GM21825 (cell line): Measurements from ENCODE around the gene NCKAP5.
"Not testable (repeated sequence)": the region's sequence is repeated elsewhere in the genome, so short reads cannot be mapped to it uniquely, and the experiment has no call there.

ENCODE experiments used
- ATAC-seq: cut with Tn5 transposase; IDR thresholded peaks from one replicate; pipeline ENCODE4 v1.9.1; 2021; ENCODE audit warnings: mild to moderate bottlenecking, moderate library complexity; ENCODE audit not compliant: unreplicated experiment

The NCKAP5 gene

GRCh38 chr2:132701810-132702209 is 866.5 kb downstream of the NCKAP5 start:
- ATAC-seq, result no peak

GRCh38 chr2:132699802-132700201 is 868.5 kb downstream of the NCKAP5 start:
- not testable (repeated sequence) for ATAC-seq

- not testable (repeated sequence) for ATAC-seq
These were observed 869.9 kb downstream of the NCKAP5 start for GRCh38 chr2:132698347-132698746.

- ATAC-seq, result no peak
These were observed 870.6 kb downstream of the NCKAP5 start for GRCh38 chr2:132697556-132698205.

GRCh38 chr2:132692816-132693215 is 875.4 kb downstream of the NCKAP5 start:
- no peak for ATAC-seq

- no peak for ATAC-seq
These were observed 876.7 kb downstream of the NCKAP5 start for GRCh38 chr2:132691556-132691955.

- no peak for ATAC-seq
These were observed 877.5 kb downstream of the NCKAP5 start for GRCh38 chr2:132690664-132691303.

- no peak for ATAC-seq
These were observed 886.5 kb downstream of the NCKAP5 start for GRCh38 chr2:132681766-132682165.

- ATAC-seq, result no peak
These were observed 887.7 kb downstream of the NCKAP5 start for GRCh38 chr2:132680544-132680943.

GRCh38 chr2:132678483-132678882 is 889.8 kb downstream of the NCKAP5 start:
- ATAC-seq, result no peak

- ATAC-seq, result no peak
These were observed 890.6 kb downstream of the NCKAP5 start for GRCh38 chr2:132677661-132678060.

GRCh38 chr2:132676999-132677398 is 891.3 kb downstream of the NCKAP5 start:
- ATAC-seq, result no peak

GRCh38 chr2:132671151-132671835 is 897.0 kb downstream of the NCKAP5 start:
- ATAC-seq, result no peak

GRCh38 chr2:132670496-132671150 is 897.6 kb downstream of the NCKAP5 start:
- ATAC-seq, result no peak

GRCh38 chr2:132669908-132670495 is 898.3 kb downstream of the NCKAP5 start, which contains the start of gene LYPD1:
LYPD1 (minus strand) TSS chr2:132670205; CDS start chr2:132669932, 273 bp downstream.
- ATAC-seq, result no peak

GRCh38 chr2:132668987-132669907 is 899.0 kb downstream of the NCKAP5 start:
- ATAC-seq, result no peak

- ATAC-seq, result no peak
These were observed 900.0 kb downstream of the NCKAP5 start for GRCh38 chr2:132668189-132668823.

GRCh38 chr2:132667706-132668105 is 900.6 kb downstream of the NCKAP5 start:
- ATAC-seq, result no peak

GRCh38 chr2:132665401-132666140 is 902.7 kb downstream of the NCKAP5 start:
- ATAC-seq, result no peak
